ENCODE results near the gene TTYH3. TPM values are rescaled to one million over a fixed set of nuclear protein-coding genes. Genes with fewer than 3 reads are reported as not detected.

The TTYH3 gene
- total and polyA plus RNA-seq, 2 of the 8 experiments (the other 6 are each of a cell fraction or from before 2014, with no cell fraction given) = 66.2 to 169 TPM

DNA sequence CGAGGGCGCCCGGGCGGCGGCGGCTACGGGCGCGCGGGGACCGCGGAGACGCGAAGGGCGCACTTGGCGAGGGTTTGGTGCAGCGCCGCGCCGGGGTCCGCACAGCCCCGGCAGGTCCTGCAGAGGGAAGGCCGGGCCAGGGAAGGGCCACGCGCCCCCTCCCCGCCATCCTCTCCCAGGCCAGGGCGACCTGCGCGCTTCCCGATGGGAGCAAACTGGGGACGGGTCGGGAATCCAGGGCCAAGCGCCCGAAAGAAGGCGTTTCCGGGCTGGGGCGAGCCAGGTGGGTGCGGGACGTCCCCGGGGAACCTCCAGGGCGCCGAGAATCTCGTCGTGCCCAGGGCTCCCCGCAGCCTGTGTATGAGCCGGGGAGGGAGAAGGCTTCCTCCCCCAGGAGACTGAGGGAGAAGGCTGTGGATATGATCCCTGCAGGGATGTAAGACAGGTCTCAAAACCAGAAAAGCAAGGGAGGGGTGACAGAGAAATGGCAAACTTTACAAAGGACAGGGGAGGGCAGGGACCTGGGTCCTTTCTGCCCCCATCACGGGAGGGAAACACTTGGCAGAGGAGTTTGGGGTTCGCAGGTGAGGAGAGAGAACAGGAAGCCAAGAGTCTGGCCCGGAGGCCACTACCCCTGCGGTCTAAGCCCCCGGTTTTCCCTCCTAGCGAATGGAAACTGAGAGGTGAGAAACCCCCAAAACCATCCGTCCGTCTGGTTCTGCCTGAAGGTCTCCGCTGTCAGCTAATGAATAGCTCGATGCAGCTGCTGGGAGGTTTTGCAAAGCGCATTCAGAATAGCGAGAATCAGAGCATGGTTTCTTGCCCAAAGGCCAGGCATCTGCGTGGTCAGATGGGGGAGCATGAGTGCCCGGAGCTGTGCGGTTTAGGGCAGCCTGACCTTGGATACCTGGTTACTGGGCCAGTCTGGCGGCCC, 56.9 kb downstream of the TTYH3 start (continued):
- TF ChIP-seq SUZ12 (IDR thresholded peaks at IDR 0.05; ENCODE audit: low read length) = peak; percentile 77

Data from H1 (cell line).